ENCODE data around the gene ROBO3.

Gene ROBO3

GRCh38 chr11:124843616-124843910 is 21.7 kb upstream of the ROBO3 start:
- Histone ChIP-seq H3K9ac (ENCODE audit: low read depth in 1 of 2, low read length in 2 of 2) (no peak overlapping the region), H3K36me3 (ENCODE audit: control insufficient read depth in 1 of 2, insufficient read depth in 2 of 2, low read length in 2 of 2) (no peaks in the 10 kb centered on the region), H3K4me1 (ENCODE audit: control insufficient read depth in 1 of 2, insufficient read depth in 2 of 2, low read length in 2 of 2) (peaks cover 0 to 7% of the 10 kb centered on the region in 2 donors), H3K9me3 (ENCODE audit: control insufficient read depth in 1 of 2, low read length in 2 of 2) (no peaks in the 10 kb centered on the region), H3K27ac (ENCODE audit: low read depth, low read length) (no peak overlapping the region), H3K4me3 (ENCODE audit: low read depth in 1 of 2, low read length in 2 of 2) (no peak overlapping the region), H3K27me3 (ENCODE audit: control insufficient read depth in 1 of 2, insufficient read depth in 2 of 2, low read length in 2 of 2) (peaks cover 87 to 90% of the 10 kb centered on the region in 2 donors)

- H3K9ac ChIP-seq (ENCODE audit: low read depth in 1 of 2, low read length in 2 of 2), result no peak overlapping the region
- no peaks in the 10 kb centered on the region for H3K36me3 ChIP-seq (ENCODE audit: control insufficient read depth in 1 of 2, insufficient read depth in 2 of 2, low read length in 2 of 2)
- H3K9me3 ChIP-seq (ENCODE audit: control insufficient read depth in 1 of 2, low read length in 2 of 2), result no peaks in the 10 kb centered on the region
- H3K4me3 ChIP-seq (ENCODE audit: low read depth in 1 of 2, low read length in 2 of 2), result no peak overlapping the region
- H3K27me3 ChIP-seq (ENCODE audit: control insufficient read depth in 1 of 2, insufficient read depth in 2 of 2, low read length in 2 of 2), result peaks cover 78 to 84% of the 10 kb centered on the region in 2 donors
- H3K4me1 ChIP-seq (ENCODE audit: control insufficient read depth in 1 of 2, insufficient read depth in 2 of 2, low read length in 2 of 2), result peaks cover 0 to 3% of the 10 kb centered on the region in 2 donors
- H3K27ac ChIP-seq (ENCODE audit: low read depth, low read length), result no peak overlapping the region
Measured at GRCh38 chr11:124844664-124845079, 20.6 kb upstream of the ROBO3 start.

GRCh38 chr11:124846070-124846673 is 19.1 kb upstream of the ROBO3 start:
- H3K9ac ChIP-seq (ENCODE audit: low read depth in 1 of 2, low read length in 2 of 2), result no peak overlapping the region
- H3K9me3 ChIP-seq (ENCODE audit: control insufficient read depth in 1 of 2, low read length in 2 of 2), result no peaks in the 10 kb centered on the region
- H3K27me3 ChIP-seq (ENCODE audit: control insufficient read depth in 1 of 2, insufficient read depth in 2 of 2, low read length in 2 of 2), result peaks cover 71 to 72% of the 10 kb centered on the region in 2 donors
- no peaks in the 10 kb centered on the region for H3K36me3 ChIP-seq (ENCODE audit: control insufficient read depth in 1 of 2, insufficient read depth in 2 of 2, low read length in 2 of 2)
- no peak overlapping the region for H3K27ac ChIP-seq (ENCODE audit: low read depth, low read length)
- H3K4me3 ChIP-seq (ENCODE audit: low read depth in 1 of 2, low read length in 2 of 2), result no peak overlapping the region
- no peaks in the 10 kb centered on the region for H3K4me1 ChIP-seq (ENCODE audit: control insufficient read depth in 1 of 2, insufficient read depth in 2 of 2, low read length in 2 of 2)

DNA sequence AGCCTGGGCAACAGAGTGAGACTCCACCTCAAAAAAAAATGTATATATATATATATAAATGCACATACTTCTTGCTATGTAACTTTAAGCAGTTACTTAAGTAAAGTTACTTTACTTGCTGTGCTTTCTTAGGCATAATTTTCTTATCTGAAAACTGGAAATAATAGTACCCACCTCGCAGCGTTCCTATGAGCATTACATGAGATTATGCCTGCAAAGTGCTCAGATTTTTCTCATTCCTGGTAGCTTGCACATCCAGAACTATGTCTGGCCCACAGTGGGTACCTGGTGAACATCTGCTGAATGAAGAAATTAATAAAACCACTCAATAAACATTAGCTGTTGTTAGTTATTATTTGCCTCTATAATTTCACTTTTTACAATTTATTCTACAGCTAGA is 6.1 kb upstream of the ROBO3 start:
- H3K4me1 ChIP-seq (ENCODE audit: control insufficient read depth in 1 of 2, insufficient read depth in 2 of 2, low read length in 2 of 2), result peaks cover 6 to 8% of the 10 kb centered on the region in 2 donors
- H3K9me3 ChIP-seq (ENCODE audit: control insufficient read depth in 1 of 2, low read length in 2 of 2), result no peaks in the 10 kb centered on the region
- H3K36me3 ChIP-seq (ENCODE audit: control insufficient read depth in 1 of 2, insufficient read depth in 2 of 2, low read length in 2 of 2), result no peaks in the 10 kb centered on the region
- peaks cover 36 to 45% of the 10 kb centered on the region in 2 donors for H3K27me3 ChIP-seq (ENCODE audit: control insufficient read depth in 1 of 2, insufficient read depth in 2 of 2, low read length in 2 of 2)
- no peak overlapping the region for H3K4me3 ChIP-seq (ENCODE audit: low read depth in 1 of 2, low read length in 2 of 2)
- no peak overlapping the region for H3K9ac ChIP-seq (ENCODE audit: low read depth in 1 of 2, low read length in 2 of 2)
- no peak overlapping the region for H3K27ac ChIP-seq (ENCODE audit: low read depth, low read length)

- H3K9ac ChIP-seq (ENCODE audit: low read depth in 1 of 2, low read length in 2 of 2), result no peak overlapping the region
- no peaks in the 10 kb centered on the region for H3K9me3 ChIP-seq (ENCODE audit: control insufficient read depth in 1 of 2, low read length in 2 of 2)
- H3K27ac ChIP-seq (ENCODE audit: low read depth, low read length), result no peak overlapping the region
- H3K36me3 ChIP-seq (ENCODE audit: control insufficient read depth in 1 of 2, insufficient read depth in 2 of 2, low read length in 2 of 2), result no peaks in the 10 kb centered on the region
- peaks cover 15 to 23% of the 10 kb centered on the region in 2 donors for H3K4me1 ChIP-seq (ENCODE audit: control insufficient read depth in 1 of 2, insufficient read depth in 2 of 2, low read length in 2 of 2)
- H3K4me3 ChIP-seq (ENCODE audit: low read depth in 1 of 2, low read length in 2 of 2), result no peak overlapping the region
- peaks cover 55 to 58% of the 10 kb centered on the region in 2 donors for H3K27me3 ChIP-seq (ENCODE audit: control insufficient read depth in 1 of 2, insufficient read depth in 2 of 2, low read length in 2 of 2)
Measured at GRCh38 chr11:124861670-124862069, 3.6 kb upstream of the ROBO3 start.

DNA sequence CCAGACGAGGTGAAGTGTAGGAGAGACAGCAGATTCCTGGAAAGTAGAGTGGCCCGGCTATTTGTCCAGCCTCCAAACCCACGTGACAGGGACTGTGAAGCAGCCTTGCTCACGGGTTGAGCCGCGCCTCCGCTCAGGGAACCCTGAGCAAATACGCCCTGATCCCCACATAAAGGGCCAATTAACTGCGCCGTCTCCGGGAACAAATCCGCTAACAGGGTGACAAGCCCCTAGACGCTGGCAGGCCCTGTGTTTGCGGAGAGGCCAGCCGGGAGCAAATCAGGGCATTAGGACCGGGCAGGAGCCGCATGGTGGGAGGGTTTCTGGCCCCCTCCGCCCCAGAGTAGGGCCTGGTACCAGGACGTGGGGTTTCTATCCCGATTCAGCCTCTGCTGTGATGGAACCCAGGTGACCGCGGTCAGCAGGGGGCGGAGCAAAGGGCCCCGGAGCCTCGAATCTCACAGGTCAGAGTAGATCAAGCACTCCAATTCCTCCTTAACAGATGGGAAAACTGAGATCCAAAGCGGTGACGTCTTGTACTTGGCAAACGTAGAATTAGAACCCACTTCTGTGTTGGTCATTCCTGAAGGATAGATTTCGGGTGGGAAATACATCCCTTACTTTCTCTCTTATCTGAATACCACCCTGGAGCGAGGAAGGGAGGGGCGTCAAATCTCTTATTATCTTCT is 2.0 kb upstream of the ROBO3 start:
- H3K4me3 ChIP-seq (ENCODE audit: low read depth in 1 of 2, low read length in 2 of 2), result peak overlapping the region in 1 of 2 donors; percentile 2

GRCh38 chr11:124863826-124864165 is 1.4 kb upstream of the ROBO3 start:
- Histone ChIP-seq H3K9me3 (ENCODE audit: control insufficient read depth in 1 of 2, low read length in 2 of 2) (no peaks in the 10 kb centered on the region), H3K9ac (ENCODE audit: low read depth in 1 of 2, low read length in 2 of 2) (no peak overlapping the region), H3K27me3 (ENCODE audit: control insufficient read depth in 1 of 2, insufficient read depth in 2 of 2, low read length in 2 of 2) (peaks cover 75 to 78% of the 10 kb centered on the region in 2 donors), H3K4me1 (ENCODE audit: control insufficient read depth in 1 of 2, insufficient read depth in 2 of 2, low read length in 2 of 2) (peaks cover 15 to 27% of the 10 kb centered on the region in 2 donors), H3K4me3 (ENCODE audit: low read depth in 1 of 2, low read length in 2 of 2) (no peak overlapping the region), H3K36me3 (ENCODE audit: control insufficient read depth in 1 of 2, insufficient read depth in 2 of 2, low read length in 2 of 2) (no peaks in the 10 kb centered on the region), H3K27ac (ENCODE audit: low read depth, low read length) (no peak overlapping the region)

More for the DNA sequence above, 2.0 kb upstream of the ROBO3 start:
- Histone ChIP-seq H3K36me3 (ENCODE audit: control insufficient read depth in 1 of 2, insufficient read depth in 2 of 2, low read length in 2 of 2) (no peaks in the 10 kb centered on the region), H3K27ac (ENCODE audit: low read depth, low read length) (no peak overlapping the region), H3K27me3 (ENCODE audit: control insufficient read depth in 1 of 2, insufficient read depth in 2 of 2, low read length in 2 of 2) (peaks cover 70 to 73% of the 10 kb centered on the region in 2 donors), H3K9me3 (ENCODE audit: control insufficient read depth in 1 of 2, low read length in 2 of 2) (no peaks in the 10 kb centered on the region), H3K4me1 (ENCODE audit: control insufficient read depth in 1 of 2, insufficient read depth in 2 of 2, low read length in 2 of 2) (peaks cover 15 to 24% of the 10 kb centered on the region in 2 donors), H3K9ac (ENCODE audit: low read depth in 1 of 2, low read length in 2 of 2) (no peak overlapping the region)

DNA sequence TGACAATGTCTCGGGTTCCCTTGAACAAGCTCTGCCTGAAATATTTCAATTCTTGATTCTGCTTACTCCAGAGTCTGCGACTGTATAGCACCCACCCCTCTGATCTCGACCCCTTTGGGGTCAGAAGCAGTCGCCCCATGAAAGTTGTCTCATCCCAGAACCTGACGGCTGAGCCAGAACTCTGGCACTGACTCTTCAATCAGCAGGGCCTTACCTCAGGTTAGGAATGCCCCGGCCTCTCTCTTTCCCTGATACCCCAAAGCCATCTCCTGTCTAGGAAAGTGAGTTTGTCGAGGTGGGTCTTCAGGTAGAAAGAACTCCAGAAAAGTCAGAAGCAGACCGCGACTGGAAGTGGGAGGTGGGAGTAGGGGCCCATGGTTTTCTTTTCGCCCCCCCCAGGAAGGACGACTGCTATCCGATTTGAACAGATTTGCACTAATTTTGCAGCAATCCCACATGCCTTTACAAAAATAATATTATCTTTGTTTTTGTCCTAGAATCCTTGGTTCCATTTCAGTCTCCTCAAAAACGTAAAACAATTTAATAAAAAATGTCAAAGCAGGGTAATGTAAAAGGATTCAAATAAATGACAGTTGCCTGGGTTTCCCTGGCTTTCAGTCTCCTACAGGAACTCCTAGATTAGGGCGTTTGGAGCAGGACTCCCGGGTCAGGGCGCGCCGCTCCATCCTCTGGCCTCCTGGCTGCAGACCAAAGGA is 898 bp upstream of the ROBO3 start:
- Histone ChIP-seq H3K27ac (ENCODE audit: low read depth, low read length) (no peak overlapping the region), H3K4me1 (ENCODE audit: control insufficient read depth in 1 of 2, insufficient read depth in 2 of 2, low read length in 2 of 2) (peaks cover 15 to 32% of the 10 kb centered on the region in 2 donors)

GRCh38 chr11:124864892-124865180 is 396 bp upstream of the ROBO3 start:
- Histone ChIP-seq H3K4me3 (ENCODE audit: low read depth in 1 of 2, low read length in 2 of 2) (peak overlapping the region in 1 of 2 donors; percentile 28), H3K27me3 (ENCODE audit: control insufficient read depth in 1 of 2, insufficient read depth in 2 of 2, low read length in 2 of 2) (peaks cover 85 to 86% of the 10 kb centered on the region in 2 donors), H3K9ac (ENCODE audit: low read depth in 1 of 2, low read length in 2 of 2) (no peak overlapping the region), H3K27ac (ENCODE audit: low read depth, low read length) (no peak overlapping the region), H3K9me3 (ENCODE audit: control insufficient read depth in 1 of 2, low read length in 2 of 2) (no peaks in the 10 kb centered on the region), H3K4me1 (ENCODE audit: control insufficient read depth in 1 of 2, insufficient read depth in 2 of 2, low read length in 2 of 2) (peaks cover 15 to 33% of the 10 kb centered on the region in 2 donors), H3K36me3 (ENCODE audit: control insufficient read depth in 1 of 2, insufficient read depth in 2 of 2, low read length in 2 of 2) (no peaks in the 10 kb centered on the region)

More for the DNA sequence above, 898 bp upstream of the ROBO3 start:
- Histone ChIP-seq H3K36me3 (ENCODE audit: control insufficient read depth in 1 of 2, insufficient read depth in 2 of 2, low read length in 2 of 2) (no peaks in the 10 kb centered on the region), H3K9me3 (ENCODE audit: control insufficient read depth in 1 of 2, low read length in 2 of 2) (no peaks in the 10 kb centered on the region), H3K4me3 (ENCODE audit: low read depth in 1 of 2, low read length in 2 of 2) (no peak overlapping the region), H3K27me3 (ENCODE audit: control insufficient read depth in 1 of 2, insufficient read depth in 2 of 2, low read length in 2 of 2) (peaks cover 81% of the 10 kb centered on the region in 2 donors), H3K9ac (ENCODE audit: low read depth in 1 of 2, low read length in 2 of 2) (no peak overlapping the region)

All from duodenal mucosa (tissue), 2 donors.